Keratinocyte (primary cell): ENCODE results near the gene CIP2A.

Experiments used
- CTCF ChIP-seq, 3 experiments: IDR thresholded peaks in 1 of 3; conservative IDR thresholded peaks in 1 of 3; optimal IDR thresholded peaks in 1 of 3; 2 replicates in 2 of 3; 3 replicates in 1 of 3; pipeline versions ENCODE3 to v1.5.1; 2011; ENCODE audit warnings: low read length in 3 of 3, mild to moderate bottlenecking in 3 of 3, moderate library complexity in 2 of 3, control low read depth in 1 of 3, inconsistent platforms in 1 of 3; ENCODE audit not compliant: insufficient read depth in 2 of 3; ENCODE audit errors: extremely low read depth in 1 of 3
- EZH2 ChIP-seq: IDR thresholded peaks from one replicate; pipeline ENCODE4 v1.6.1; 2012; ENCODE audit warnings: inconsistent platforms, mild to moderate bottlenecking, low read length, moderate library complexity

GRCh38 chr3:108610651-108611050 lies 21.4 kb upstream of the CIP2A start:
- TF ChIP-seq CTCF (optimal IDR thresholded peaks at IDR 0.05 in 1 of 3, IDR thresholded peaks at IDR 0.05 in 1 of 3, conservative IDR thresholded peaks at IDR 0.05 in 1 of 3; ENCODE audit: extremely low read depth in 1 of 3, insufficient read depth in 2 of 3, low read length in 3 of 3): no peak
- TF ChIP-seq EZH2: no peak
